ENCODE results near the gene SNCAIP. TPM values are rescaled to one million over a fixed set of nuclear protein-coding genes. Genes with fewer than 3 reads are reported as not detected.

Gene SNCAIP
- total RNA-seq, 4 donors from 2014 or later, result 0.82 to 2.2 (median 1.6) TPM; not detected in 1

DNA sequence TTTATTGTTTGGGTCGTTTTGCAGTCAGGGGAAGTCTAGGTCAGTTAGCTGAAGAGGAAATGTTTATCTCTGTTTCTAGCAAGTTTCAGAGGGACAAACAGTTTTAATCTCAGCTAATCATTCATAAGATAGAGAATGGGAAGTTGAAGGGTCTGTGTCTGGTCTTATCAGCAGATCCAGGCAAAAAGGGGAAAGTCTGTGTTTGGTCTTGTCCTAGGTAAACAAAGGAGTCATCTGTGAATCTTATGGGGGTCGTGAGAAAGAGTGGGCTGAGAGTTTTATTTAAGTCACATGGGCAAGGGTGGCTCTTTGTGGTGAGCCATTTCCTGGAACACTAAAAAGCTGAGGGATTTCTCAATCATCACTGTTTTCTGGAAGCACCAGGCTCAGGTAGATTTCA, 5.6 kb upstream of the SNCAIP start:
- no peak for DNase-seq
- in situ Hi-C loops (cut with MboI; ENCODE audit: low pct_ligation_motif_present in 1 of 4, low pct_unique_long_range_greater_than_20kb in 1 of 4, low sequenced_read_pairs in 3 of 4) (no loop called here), intact Hi-C loops (cut with DNase I; ENCODE audit: low total_unique reads) (no loop called here)
- 22 to 40% methylated on average over 1 to 2 of the region's 2 CpGs for WGBS, 2 donors (ENCODE audit: low coverage in 1 of 2)
- peaks cover 3% of the 10 kb centered on the region for H3K27me3 ChIP-seq
- no peaks in the 10 kb centered on the region for H3K9me3 ChIP-seq
- H3K4me3 ChIP-seq, result no peak overlapping the region
- H3K4me1 ChIP-seq, result peaks cover 0 to 1% (median under 1%) of the 10 kb centered on the region in 4 donors
- TF ChIP-seq EP300 (IDR thresholded peaks at IDR 0.05; ENCODE audit: low read depth) (no peak), POLR2AphosphoS5 (IDR thresholded peaks at IDR 0.05) (no peak), POLR2A (IDR thresholded peaks at IDR 0.05) (no peak), CTCF (IDR thresholded peaks at IDR 0.05) (no peak)
- no peak overlapping the region for H3K27ac ChIP-seq
- H3K36me3 ChIP-seq, result no peaks in the 10 kb centered on the region

GRCh38 chr5:122310889-122311288, 1.1 kb upstream of the SNCAIP start:
- Histone ChIP-seq H3K27ac (peak overlapping the region; percentile 36 to 63 (median 51)), H3K4me3 (no peak overlapping the region), H3K27me3 (peaks cover 32% of the 10 kb centered on the region), H3K9me3 (no peaks in the 10 kb centered on the region), H3K36me3 (no peaks in the 10 kb centered on the region), H3K4me1 (peaks cover 0 to 14% (median 10%) of the 10 kb centered on the region in 4 donors)
- intact Hi-C loops (cut with DNase I; ENCODE audit: low total_unique reads) (no loop called here), in situ Hi-C loops (cut with MboI; ENCODE audit: low pct_ligation_motif_present in 1 of 4, low pct_unique_long_range_greater_than_20kb in 1 of 4, low sequenced_read_pairs in 3 of 4) (no loop called here)
- DNase-seq, result no peak
- no peak for TF ChIP-seq POLR2A (IDR thresholded peaks at IDR 0.05)
- no peak for TF ChIP-seq CTCF (IDR thresholded peaks at IDR 0.05)
- no peak for TF ChIP-seq POLR2AphosphoS5 (IDR thresholded peaks at IDR 0.05)
- TF ChIP-seq EP300 (IDR thresholded peaks at IDR 0.05; ENCODE audit: low read depth), result no peak
- WGBS, 2 donors (ENCODE audit: low coverage in 1 of 2), result 76 to 80% methylated on average over 1 to 7 of the region's 7 CpGs

DNA sequence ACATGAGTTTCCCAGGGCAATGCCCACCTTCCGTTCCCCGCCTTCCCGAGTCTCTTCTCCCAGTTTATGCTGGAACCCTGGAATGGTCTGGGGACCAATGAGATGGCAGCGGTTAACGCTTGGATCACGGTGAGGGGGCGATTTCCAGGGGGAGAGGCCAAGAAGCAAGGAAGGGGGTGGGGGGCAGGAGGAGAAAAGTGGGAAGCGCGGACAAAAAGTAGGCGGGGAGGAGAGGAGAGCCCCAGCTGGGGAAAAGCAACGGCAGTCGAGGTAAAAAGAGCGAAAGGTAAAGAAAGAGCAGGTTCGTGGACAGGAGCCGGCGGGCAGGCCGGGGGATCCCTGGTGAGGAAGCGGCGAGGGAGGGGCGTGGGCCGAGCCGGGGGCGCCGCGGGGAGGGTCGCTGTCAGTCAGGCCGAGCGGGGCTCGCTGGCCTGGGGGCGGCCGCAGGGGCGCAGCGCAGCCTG, 508 bp upstream of the SNCAIP start:
- no peaks in the 10 kb centered on the region for H3K36me3 ChIP-seq
- TF ChIP-seq POLR2A (IDR thresholded peaks at IDR 0.05) (no peak), CTCF (IDR thresholded peaks at IDR 0.05) (no peak), EP300 (IDR thresholded peaks at IDR 0.05; ENCODE audit: low read depth) (no peak), POLR2AphosphoS5 (IDR thresholded peaks at IDR 0.05) (no peak)
- intact Hi-C loops (cut with DNase I; ENCODE audit: low total_unique reads) (no loop called here), in situ Hi-C loops (cut with MboI; ENCODE audit: low pct_ligation_motif_present in 1 of 4, low pct_unique_long_range_greater_than_20kb in 1 of 4, low sequenced_read_pairs in 3 of 4) (no loop called here)
- DNase-seq, result no peak
- H3K9me3 ChIP-seq, result no peaks in the 10 kb centered on the region
- H3K27me3 ChIP-seq, result peaks cover 32% of the 10 kb centered on the region
- WGBS, 2 donors (ENCODE audit: low coverage in 1 of 2), result 12 to 13% methylated on average over 6 to 31 of the region's 33 CpGs
- peak overlapping the region; percentile 18 to 68 (median 48) for H3K4me3 ChIP-seq
- peak overlapping the region; percentile 36 to 63 (median 51) for H3K27ac ChIP-seq
- peaks cover 0 to 14% (median 10%) of the 10 kb centered on the region in 4 donors for H3K4me1 ChIP-seq

DNA sequence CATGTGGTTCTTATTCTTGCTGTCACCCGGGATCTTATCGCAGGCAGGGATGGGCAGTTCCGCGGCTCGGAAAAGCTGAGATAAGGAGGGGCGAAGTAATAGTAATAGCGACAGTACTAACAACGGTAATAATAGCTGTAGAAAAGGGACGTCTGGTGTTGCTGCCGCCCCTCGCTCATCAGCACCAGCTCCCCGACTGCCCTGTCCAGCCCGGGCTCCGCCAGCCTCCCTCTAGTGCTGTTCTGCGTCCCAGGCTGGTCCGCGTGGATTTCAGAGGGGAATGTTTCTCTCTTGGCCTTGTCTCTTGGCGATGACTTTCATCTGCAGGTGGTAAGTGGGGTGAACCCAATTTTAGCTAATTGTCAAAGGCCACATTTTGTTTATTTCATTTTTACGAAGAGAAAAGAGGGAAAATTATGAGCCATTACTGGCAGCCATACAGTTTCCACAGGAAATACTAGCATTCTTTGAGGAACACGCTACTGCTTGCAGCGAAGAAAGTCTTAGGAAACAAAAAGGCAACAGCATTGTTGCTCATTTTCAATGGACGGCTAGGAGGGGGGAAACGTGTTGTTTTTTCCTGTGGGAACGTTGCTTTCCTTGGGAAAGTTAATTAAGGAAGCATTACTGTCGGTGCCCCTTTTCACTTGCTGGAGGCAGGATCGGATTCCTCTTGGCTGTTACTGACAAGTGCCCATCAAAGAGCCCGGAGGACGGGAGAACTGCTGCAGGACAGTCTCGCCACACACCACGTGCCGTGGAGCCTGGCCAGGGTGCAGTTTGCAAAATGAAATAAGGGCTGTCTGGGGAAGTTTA, 762 bp downstream of the SNCAIP start:
- no peak for DNase-seq
- H3K9me3 ChIP-seq, result no peaks in the 10 kb centered on the region
- peak overlapping the region; percentile 45 to 64 (median 54) for H3K27ac ChIP-seq
- 1 to 5% methylated on average over 12 to 31 of the region's 31 CpGs for WGBS, 2 donors (ENCODE audit: low coverage in 1 of 2)
- H3K4me3 ChIP-seq, result peak overlapping the region; percentile 30 to 68 (median 48)
- no peak for TF ChIP-seq CTCF (IDR thresholded peaks at IDR 0.05)
- TF ChIP-seq POLR2A (IDR thresholded peaks at IDR 0.05), result peak; percentile 2
- peaks cover 0 to 14% (median 10%) of the 10 kb centered on the region in 4 donors for H3K4me1 ChIP-seq
- in situ Hi-C loops (cut with MboI; ENCODE audit: low pct_ligation_motif_present in 1 of 4, low pct_unique_long_range_greater_than_20kb in 1 of 4, low sequenced_read_pairs in 3 of 4), result no loop called here
- H3K27me3 ChIP-seq, result peaks cover 32% of the 10 kb centered on the region
- intact Hi-C loops (cut with DNase I; ENCODE audit: low total_unique reads), result no loop called here
- H3K36me3 ChIP-seq, result no peaks in the 10 kb centered on the region

All from transverse colon (tissue), 4 donors.